ENCODE measurements around the gene PHC1. TPM values are rescaled to one million over a fixed set of nuclear protein-coding genes. Genes with fewer than 3 reads are reported as not detected.
"Not testable (repeated sequence)": the region's sequence is repeated elsewhere in the genome, so short reads cannot be mapped to it uniquely, and the experiment has no call there.

PHC1 gene
- 10 to 100 TPM in 2 of 4 donors, 1 to 10 TPM in 2; 4.6 to 14.9 (median 11.0) TPM for total RNA-seq

DNA sequence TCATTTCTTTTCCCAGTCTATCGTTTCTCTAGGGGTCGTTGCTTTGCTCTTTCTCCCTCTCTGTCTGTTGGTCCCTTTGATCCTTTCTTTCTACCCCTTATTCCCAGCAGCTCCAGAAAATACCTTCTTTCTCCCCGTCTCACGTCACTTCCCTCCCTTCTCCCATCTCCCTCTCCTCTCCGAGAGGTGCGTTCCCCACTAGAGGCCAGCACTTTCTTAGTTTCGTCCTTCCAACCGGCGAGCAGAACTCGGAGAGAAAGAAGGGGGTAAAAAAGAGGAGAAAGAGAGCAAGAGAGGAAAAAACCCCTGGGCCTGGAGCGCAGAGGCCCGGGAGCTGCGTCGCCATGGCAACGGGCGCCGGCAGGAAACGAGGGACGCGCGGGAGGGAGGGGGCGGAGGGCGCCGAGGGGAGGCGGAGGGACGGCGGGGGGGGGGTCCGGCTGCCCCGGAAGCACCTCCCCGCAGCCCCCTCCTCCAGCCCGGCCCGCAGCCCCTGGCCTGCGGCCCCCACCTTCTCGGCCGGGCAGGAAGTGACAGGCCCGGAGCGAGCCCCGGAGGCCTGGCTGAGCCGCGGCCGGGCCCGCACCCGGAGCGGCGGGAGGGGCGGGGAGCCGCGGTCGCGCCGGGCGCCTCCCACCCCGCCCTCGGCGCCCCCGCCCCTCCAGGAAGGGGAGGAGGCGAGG, at the start of gene PHC1:
Gene PHC1 (plus strand): TSS at position 477 of the 683 bp plus-strand sequence. CDS start 3,169 bp downstream, outside the sequence.
- peak; percentile 51 to 94 for DNase-seq (ENCODE audit: low spot score in 2 of 2)
- WGBS, 2 donors, result 0 to 1% methylated on average over 13 to 23 of the region's 57 CpGs
- intact Hi-C loops (cut with DNase I; ENCODE audit: low total_unique reads), result not testable (repeated sequence)

DNA sequence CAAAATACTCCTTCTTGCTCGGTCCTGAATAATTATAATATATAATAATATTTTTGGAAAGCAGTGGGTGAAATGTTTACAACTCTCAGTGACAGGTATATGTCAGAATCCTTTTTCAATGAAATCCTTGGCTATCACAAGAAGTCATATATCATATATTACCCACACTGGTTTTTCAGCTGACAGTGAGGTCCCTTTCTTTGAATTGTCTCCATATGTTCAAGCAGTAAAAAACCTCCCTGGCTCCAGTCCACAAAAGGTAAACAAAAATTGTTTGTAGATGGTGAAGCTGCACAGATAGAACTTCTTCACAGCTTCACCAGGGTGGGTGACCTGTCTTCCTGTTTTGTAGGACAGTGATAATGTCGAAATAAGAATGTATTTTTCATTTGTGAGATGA, 47.9 kb upstream of the PHC1 start:
- DNase-seq (ENCODE audit: low spot score in 2 of 2), result no peak
- H3K4me3 ChIP-seq (ENCODE audit: low read depth, poor library complexity, severe bottlenecking), result no peak overlapping the region
- intact Hi-C loops (cut with DNase I; ENCODE audit: low total_unique reads), result no loop called here
- 70 to 77% methylated on average over 2 of the region's 2 CpGs for WGBS, 2 donors
- no peak for TF ChIP-seq POLR2A (IDR thresholded peaks at IDR 0.05)
- TF ChIP-seq, protein P1, sequence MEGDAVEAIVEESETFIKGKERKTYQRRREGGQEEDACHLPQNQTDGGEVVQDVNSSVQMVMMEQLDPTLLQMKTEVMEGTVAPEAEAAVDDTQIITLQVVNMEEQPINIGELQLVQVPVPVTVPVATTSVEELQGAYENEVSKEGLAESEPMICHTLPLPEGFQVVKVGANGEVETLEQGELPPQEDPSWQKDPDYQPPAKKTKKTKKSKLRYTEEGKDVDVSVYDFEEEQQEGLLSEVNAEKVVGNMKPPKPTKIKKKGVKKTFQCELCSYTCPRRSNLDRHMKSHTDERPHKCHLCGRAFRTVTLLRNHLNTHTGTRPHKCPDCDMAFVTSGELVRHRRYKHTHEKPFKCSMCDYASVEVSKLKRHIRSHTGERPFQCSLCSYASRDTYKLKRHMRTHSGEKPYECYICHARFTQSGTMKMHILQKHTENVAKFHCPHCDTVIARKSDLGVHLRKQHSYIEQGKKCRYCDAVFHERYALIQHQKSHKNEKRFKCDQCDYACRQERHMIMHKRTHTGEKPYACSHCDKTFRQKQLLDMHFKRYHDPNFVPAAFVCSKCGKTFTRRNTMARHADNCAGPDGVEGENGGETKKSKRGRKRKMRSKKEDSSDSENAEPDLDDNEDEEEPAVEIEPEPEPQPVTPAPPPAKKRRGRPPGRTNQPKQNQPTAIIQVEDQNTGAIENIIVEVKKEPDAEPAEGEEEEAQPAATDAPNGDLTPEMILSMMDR (IDR thresholded peaks at IDR 0.05), result no peak

More for the DNA sequence above, at the start of gene PHC1:
- peak within 1 kb of the TSS; percentile 62 for H3K4me3 ChIP-seq (ENCODE audit: low read depth, poor library complexity, severe bottlenecking)

DNA sequence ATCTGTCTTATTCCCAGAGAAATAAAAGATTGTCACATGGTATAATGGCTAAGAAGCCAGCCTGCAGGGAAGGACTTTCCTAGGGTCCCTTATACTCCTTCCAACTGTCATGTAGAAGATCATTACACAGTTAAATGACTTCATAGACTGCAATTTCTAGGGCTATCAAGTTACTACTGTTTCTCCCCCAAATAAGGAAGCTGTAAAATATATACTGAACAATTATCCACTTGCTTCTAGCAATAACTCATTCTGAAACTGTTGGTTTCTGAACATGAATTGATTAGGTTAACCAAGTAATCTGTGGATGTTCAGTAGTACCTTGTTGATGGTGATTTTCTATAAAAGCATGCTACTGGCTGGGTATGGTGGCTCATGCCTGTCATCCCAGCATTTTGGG, 47.3 kb upstream of the PHC1 start:
- H3K4me3 ChIP-seq (ENCODE audit: low read depth, poor library complexity, severe bottlenecking), result no peak overlapping the region
- TF ChIP-seq, protein P1 (IDR thresholded peaks at IDR 0.05), result no peak
- TF ChIP-seq POLR2A (IDR thresholded peaks at IDR 0.05), result no peak
- no peak for DNase-seq (ENCODE audit: low spot score in 2 of 2)
- intact Hi-C loops (cut with DNase I; ENCODE audit: low total_unique reads), result no loop called here

DNA sequence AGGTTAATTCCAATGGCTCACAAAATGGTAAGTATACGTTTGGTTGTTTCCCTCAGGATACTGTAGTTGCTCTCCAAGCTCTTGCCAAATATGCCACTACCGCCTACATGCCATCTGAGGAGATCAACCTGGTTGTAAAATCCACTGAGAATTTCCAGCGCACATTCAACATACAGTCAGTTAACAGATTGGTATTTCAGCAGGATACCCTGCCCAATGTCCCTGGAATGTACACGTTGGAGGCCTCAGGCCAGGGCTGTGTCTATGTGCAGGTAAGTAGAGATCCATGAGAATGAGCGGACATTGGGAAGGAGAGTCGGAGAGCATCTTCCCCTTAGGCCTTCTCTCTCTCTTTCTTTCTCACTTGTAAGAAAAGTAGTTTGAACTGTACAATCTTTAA, 46.5 kb upstream of the PHC1 start:
- WGBS, 2 donors, result 85 to 90% methylated on average over 6 of the region's 6 CpGs
- peak in 1 of 2 donors; percentile 28 for DNase-seq (ENCODE audit: low spot score in 2 of 2)
- TF ChIP-seq, protein P1 (IDR thresholded peaks at IDR 0.05), result no peak
- TF ChIP-seq POLR2A (IDR thresholded peaks at IDR 0.05), result no peak
- intact Hi-C loops (cut with DNase I; ENCODE audit: low total_unique reads), result no loop called here
- no peak overlapping the region for H3K4me3 ChIP-seq (ENCODE audit: low read depth, poor library complexity, severe bottlenecking)

DNA sequence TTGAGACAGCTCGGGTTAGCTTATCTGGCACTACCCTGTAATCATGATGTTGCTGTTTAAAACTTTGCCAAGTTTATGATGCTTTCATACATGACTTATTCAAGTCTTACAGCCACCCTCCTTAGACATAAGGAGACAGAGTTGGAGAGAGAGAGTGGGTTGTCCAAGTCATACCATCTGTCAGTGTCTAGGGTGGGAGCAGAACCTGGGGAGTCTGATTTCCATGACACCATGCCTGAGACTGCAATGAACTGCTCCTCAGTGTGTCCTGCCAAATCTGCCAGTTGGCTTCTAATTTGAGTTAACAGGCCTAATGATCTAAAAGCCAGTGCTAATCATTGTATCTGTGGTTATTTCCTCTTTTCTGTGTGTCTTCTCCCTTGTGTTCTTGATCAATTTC, 43.7 kb upstream of the PHC1 start:
- no peak overlapping the region for H3K4me3 ChIP-seq (ENCODE audit: low read depth, poor library complexity, severe bottlenecking)
- DNase-seq (ENCODE audit: low spot score in 2 of 2), result peak in 1 of 2 donors; percentile 3
- 69 to 89% methylated on average over 1 of the region's 1 CpG for WGBS, 2 donors
- intact Hi-C loops (cut with DNase I; ENCODE audit: low total_unique reads), result loop anchor here (10.0 kb wide), 1 partner anchor 296 kb away; no protein-coding TSS in a partner anchor
- TF ChIP-seq, protein P1 (IDR thresholded peaks at IDR 0.05), result no peak
- TF ChIP-seq POLR2A (IDR thresholded peaks at IDR 0.05), result no peak

DNA sequence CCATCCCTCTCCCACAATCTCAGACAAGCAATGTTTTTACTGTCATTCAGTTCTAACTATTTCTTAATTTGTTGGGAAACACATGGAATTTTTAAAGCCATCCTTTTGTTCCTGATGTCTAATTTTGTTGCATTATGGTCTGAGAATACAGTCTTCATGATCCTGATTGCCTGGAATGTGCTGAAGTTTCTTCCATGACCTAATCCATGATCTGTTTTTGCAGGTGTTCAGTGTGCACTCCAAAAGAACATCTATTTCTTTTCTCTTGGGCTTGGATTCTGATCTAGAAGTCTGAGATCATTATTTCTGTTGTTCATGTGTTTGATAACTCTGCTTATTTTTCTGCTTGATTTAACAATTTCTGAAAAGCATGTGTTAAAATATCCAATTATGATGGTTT, 43.2 kb upstream of the PHC1 start:
- intact Hi-C loops (cut with DNase I; ENCODE audit: low total_unique reads), result loop anchor here (10.0 kb wide), 1 partner anchor 296 kb away; no protein-coding TSS in a partner anchor
- DNase-seq (ENCODE audit: low spot score in 2 of 2), result no peak
- no peak overlapping the region for H3K4me3 ChIP-seq (ENCODE audit: low read depth, poor library complexity, severe bottlenecking)
- TF ChIP-seq, protein P1 (IDR thresholded peaks at IDR 0.05), result no peak
- no peak for TF ChIP-seq POLR2A (IDR thresholded peaks at IDR 0.05)

All from lower leg skin (tissue), 4 donors.